VCaP (cell line): ENCODE results near the gene PDHX.
"Not testable (repeated sequence)": the region's sequence is repeated elsewhere in the genome, so short reads cannot be mapped to it uniquely, and the experiment has no call there.

Source experiments
- H3K27ac ChIP-seq: fragments of 450-650 bp; 2 replicates; pipeline ENCODE4 v1.5.1; 2017
- TF ChIP-seq, protein P1 (sequence below): fragments of 450-650 bp; conservative IDR thresholded peaks from 2 replicates; pipeline ENCODE4 v1.5.1; 2017; ENCODE audit warnings: mild to moderate bottlenecking, moderate library complexity

The PDHX gene

DNA sequence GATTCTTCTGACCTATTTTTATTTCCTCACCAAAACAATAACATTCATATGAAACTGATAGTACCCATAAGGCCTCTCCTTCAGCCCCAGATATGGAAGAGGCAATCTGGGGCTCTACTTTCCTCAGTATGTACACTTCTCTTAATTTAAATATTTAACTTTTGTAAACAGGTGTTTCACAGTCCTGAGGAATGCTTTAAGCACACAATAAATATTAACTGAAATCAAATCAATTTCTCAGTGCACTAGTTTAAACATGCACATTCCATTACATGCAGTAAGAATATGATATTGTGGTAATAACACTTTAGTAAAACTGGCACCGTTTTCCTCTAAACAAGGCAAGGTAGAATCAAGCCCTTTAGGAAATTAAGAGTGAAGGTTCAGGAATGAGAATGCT is 29.2 kb upstream of the PDHX start:
- H3K27ac ChIP-seq = 0 out of 2 replicates have a peak overlapping the region, but pooled peaks have one; percentile 1
- TF ChIP-seq, protein P1, sequence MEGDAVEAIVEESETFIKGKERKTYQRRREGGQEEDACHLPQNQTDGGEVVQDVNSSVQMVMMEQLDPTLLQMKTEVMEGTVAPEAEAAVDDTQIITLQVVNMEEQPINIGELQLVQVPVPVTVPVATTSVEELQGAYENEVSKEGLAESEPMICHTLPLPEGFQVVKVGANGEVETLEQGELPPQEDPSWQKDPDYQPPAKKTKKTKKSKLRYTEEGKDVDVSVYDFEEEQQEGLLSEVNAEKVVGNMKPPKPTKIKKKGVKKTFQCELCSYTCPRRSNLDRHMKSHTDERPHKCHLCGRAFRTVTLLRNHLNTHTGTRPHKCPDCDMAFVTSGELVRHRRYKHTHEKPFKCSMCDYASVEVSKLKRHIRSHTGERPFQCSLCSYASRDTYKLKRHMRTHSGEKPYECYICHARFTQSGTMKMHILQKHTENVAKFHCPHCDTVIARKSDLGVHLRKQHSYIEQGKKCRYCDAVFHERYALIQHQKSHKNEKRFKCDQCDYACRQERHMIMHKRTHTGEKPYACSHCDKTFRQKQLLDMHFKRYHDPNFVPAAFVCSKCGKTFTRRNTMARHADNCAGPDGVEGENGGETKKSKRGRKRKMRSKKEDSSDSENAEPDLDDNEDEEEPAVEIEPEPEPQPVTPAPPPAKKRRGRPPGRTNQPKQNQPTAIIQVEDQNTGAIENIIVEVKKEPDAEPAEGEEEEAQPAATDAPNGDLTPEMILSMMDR = no peak

DNA sequence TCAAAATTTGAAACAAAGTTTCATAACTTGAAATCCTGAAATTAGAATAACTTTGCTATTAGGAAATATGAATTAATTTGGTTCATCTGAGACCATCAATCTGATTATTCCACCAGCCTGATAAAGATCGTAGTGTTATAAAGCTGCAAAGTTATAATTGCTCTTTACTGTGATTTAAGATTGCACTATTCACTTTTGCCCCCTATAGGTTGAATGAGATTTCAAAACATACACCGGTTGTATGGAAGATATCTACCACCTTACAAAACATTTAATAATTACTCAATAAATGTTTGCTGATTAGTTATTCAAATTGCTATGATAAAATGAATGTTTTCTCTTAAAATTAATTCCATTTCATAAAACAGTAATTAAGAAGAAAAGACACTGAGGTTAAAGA is 26.3 kb upstream of the PDHX start:
- H3K27ac ChIP-seq = peak overlapping the region; percentile 45
- TF ChIP-seq, protein P1 = peak; percentile 52

DNA sequence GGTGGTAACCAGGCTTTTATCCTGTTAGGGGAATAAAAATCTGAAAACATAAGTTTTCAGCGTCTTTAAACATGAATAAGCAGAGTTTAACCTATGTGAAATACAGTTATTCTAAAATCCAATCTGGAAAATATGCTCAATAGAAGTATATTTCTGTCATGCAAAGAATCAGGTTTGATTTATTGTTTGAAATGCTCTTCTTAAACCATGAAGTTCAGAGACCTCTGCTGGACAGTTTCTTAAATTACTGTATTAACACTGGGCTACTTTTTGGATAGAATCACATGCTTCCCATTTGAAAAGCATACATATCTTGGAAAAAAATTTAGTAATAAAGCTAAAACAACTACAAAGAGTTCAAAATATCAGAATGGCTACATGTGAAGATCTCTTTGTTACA is 25.6 kb upstream of the PDHX start:
- peak overlapping the region; percentile 45 for H3K27ac ChIP-seq
- TF ChIP-seq, protein P1 = peak; percentile 61

DNA sequence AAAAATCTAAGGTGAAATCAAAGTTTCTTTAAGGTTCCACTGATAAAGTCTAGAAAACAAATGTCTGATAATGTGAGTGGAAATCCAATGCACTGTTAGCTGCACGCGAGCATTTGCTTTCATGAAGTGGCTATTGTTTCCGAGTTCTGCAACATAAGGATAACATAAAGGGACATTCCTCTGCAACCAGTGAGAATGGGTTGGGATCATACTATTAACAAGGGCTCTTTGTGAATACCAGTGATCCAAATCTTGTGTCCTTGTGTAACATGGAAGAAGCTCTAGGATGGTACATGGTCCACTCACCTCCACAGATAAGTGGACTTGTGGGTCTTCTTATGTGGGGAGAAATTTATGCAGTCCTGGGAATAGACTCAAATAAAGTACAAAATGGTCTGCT is 24.8 kb upstream of the PDHX start:
- TF ChIP-seq, protein P1 = no peak
- peak overlapping the region; percentile 45 for H3K27ac ChIP-seq

DNA sequence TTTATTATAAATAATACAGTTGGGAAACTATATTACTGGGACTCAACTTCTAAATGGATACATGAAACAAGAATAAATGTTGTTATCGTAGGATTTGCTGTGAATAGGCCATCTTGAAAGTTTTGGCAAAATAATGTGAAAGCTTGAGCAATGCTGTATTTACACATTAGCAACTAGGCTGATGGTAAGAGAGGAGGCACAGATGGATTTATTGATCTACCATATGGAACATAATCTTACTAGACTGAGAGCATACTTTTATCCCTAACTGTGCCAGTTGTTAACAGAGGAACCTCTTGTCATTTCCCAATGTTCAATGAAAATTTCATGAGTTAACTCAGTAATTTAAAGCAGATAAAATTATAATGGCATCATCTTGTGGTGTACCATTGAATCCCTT is 23.0 kb upstream of the PDHX start:
- TF ChIP-seq, protein P1 = no peak
- no peak overlapping the region for H3K27ac ChIP-seq

DNA sequence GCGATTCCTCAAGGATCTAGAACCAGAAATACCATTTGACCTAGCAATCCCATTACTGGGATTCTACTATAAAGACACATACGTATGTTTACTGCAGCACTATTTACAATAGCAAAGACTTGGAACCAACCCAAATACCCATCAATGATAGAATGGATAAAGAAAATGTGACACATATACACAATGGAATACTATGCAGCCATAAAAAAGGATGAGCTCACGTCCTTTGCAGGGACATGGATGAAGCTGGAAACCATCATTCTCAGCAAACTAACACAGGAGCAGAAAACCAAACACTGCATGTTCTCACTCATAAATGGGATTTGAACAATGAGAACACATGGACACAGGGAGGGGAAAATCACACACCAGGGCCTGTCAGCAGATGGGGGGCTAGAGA is 20.2 kb upstream of the PDHX start:
- not testable (repeated sequence) for H3K27ac ChIP-seq

DNA sequence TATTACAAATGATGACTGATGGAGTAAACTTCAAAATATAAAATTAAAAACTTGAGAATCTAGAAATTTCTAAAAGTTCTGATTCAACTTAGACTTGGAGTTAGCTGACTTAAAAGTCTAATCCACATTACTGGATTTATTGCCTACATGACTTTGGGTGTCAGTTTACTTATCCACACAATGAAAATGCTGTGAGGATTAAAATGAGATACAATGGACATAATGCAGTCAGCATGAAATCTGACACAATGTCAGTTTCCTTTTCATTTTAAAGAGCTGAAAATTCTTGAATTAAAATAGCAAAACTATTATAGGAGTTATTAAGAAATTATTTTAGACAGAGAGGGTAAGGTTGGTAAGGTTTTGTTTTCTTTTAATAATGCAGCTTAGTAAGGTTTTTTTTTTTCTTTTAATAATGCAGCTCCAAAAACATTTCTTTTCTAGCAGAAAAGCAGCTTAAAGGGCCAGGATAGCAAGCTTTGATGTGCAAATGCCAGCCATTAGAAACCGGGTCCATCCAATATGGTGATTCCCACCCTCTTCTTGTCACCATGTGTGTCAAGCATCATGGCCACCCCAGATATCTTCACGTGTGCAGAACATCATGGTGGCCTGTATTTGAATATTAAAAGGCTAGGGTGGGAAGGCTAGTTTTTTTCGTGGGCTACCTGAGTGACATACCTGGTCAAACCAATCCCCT is 19.1 kb upstream of the PDHX start:
- TF ChIP-seq, protein P1 = no peak
- H3K27ac ChIP-seq = no peak overlapping the region

DNA sequence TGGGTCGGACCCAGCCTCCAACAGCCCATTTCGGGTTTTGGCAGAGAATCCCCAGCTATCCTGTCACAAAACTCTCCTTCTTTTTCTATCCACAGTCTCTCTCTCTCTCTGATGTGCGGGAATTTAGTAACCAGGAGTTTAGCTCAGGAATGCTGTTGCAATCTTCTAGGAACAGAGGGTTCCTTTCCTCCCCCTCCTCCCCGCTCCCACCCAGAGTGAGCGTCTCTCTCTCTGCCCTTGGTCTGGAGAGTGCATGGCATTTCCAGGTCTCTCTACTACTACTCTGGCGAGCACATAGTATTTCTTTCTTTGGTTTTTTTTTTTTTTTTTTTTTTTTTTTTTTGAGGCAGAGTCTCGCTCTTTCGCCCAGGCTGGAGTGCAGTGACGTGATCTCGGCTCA is 17.9 kb upstream of the PDHX start:
- TF ChIP-seq, protein P1 = no peak
- no peak overlapping the region for H3K27ac ChIP-seq
